Measurements from ENCODE around the gene COPS9.

Gene COPS9

GRCh38 chr2:240147382-240147781 is 11.3 kb upstream of the COPS9 start:
- DNase-seq, result no peak

GRCh38 chr2:240146627-240147278 is 10.6 kb upstream of the COPS9 start:
- no peak for DNase-seq

GRCh38 chr2:240146141-240146561 is 10.0 kb upstream of the COPS9 start:
- no peak for DNase-seq

GRCh38 chr2:240145461-240145860 is 9.4 kb upstream of the COPS9 start:
- no peak for DNase-seq

- DNase-seq, result no peak
Measured at GRCh38 chr2:240144649-240145261, 8.7 kb upstream of the COPS9 start.

- DNase-seq, result peak; percentile 83
Measured at GRCh38 chr2:240143801-240144648, 7.9 kb upstream of the COPS9 start.

- no peak for DNase-seq
Measured at GRCh38 chr2:240143276-240143675, 7.2 kb upstream of the COPS9 start.

GRCh38 chr2:240142859-240143258 is 6.8 kb upstream of the COPS9 start:
- DNase-seq, result no peak

- no peak for DNase-seq
Measured at GRCh38 chr2:240142256-240142775, 6.2 kb upstream of the COPS9 start.

GRCh38 chr2:240141736-240142135 is 5.6 kb upstream of the COPS9 start:
- DNase-seq, result no peak

GRCh38 chr2:240140920-240141319 is 4.8 kb upstream of the COPS9 start:
- no peak for DNase-seq

GRCh38 chr2:240140511-240140910 is 4.4 kb upstream of the COPS9 start, which contains the start of gene OTOS:
OTOS (minus strand) TSS chr2:240140658; CDS start chr2:240140326, 332 bp downstream.
- DNase-seq, result no peak

GRCh38 chr2:240139666-240140393 is 3.7 kb upstream of the COPS9 start:
- no peak for DNase-seq

- no peak for DNase-seq
Measured at GRCh38 chr2:240139011-240139441, 2.9 kb upstream of the COPS9 start.

- DNase-seq, result no peak
Measured at GRCh38 chr2:240138254-240138984, 2.3 kb upstream of the COPS9 start.

- no peak for DNase-seq
Measured at GRCh38 chr2:240137596-240138253, 1.6 kb upstream of the COPS9 start.

- DNase-seq, result peak; percentile 24
Measured at GRCh38 chr2:240136671-240137292, 677 bp upstream of the COPS9 start.

- no peak for DNase-seq
Measured at GRCh38 chr2:240135706-240136012, 446 bp downstream of the COPS9 start.

- DNase-seq, result no peak
Measured at GRCh38 chr2:240134956-240135520, 1.1 kb downstream of the COPS9 start.

- DNase-seq, result no peak
Measured at GRCh38 chr2:240134466-240134865, 1.6 kb downstream of the COPS9 start.

GRCh38 chr2:240133401-240133800 is 2.7 kb downstream of the COPS9 start:
- DNase-seq, result no peak
